Keratinocyte (primary cell): Measurements from ENCODE around the gene CDR2L.

Source experiments
- EZH2 ChIP-seq: IDR thresholded peaks from one replicate; pipeline ENCODE4 v1.6.1; 2012; ENCODE audit warnings: inconsistent platforms, mild to moderate bottlenecking, low read length, moderate library complexity
- TF ChIP-seq, protein P1 (sequence below), 3 experiments: IDR thresholded peaks in 1 of 3; conservative IDR thresholded peaks in 1 of 3; optimal IDR thresholded peaks in 1 of 3; 2 replicates in 2 of 3; 3 replicates in 1 of 3; pipeline versions ENCODE3 to v1.5.1; 2011; ENCODE audit warnings: low read length in 3 of 3, mild to moderate bottlenecking in 3 of 3, moderate library complexity in 2 of 3, control low read depth in 1 of 3, inconsistent platforms in 1 of 3; ENCODE audit not compliant: insufficient read depth in 2 of 3; ENCODE audit errors: extremely low read depth in 1 of 3

DNA sequence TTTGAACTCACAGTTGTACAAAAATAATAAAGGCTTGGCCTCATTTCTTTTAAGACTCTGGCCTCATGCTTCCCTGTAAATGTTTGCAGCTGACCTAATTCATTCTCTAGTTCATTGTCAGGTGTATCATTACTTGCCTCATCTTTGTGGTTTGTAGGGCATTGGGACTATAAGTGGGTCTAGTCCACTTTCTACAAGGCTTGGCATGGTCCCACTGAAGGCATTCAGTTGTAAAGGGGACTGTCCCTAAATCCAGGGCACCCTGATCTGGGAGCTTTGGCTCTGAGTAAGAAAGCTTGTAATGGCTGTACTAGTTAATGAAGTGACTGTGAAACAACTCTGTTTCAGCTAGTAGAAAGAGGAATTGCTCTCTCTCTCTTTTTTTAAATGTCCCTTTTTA, 62.3 kb downstream of the CDR2L start:
- TF ChIP-seq, protein P1, sequence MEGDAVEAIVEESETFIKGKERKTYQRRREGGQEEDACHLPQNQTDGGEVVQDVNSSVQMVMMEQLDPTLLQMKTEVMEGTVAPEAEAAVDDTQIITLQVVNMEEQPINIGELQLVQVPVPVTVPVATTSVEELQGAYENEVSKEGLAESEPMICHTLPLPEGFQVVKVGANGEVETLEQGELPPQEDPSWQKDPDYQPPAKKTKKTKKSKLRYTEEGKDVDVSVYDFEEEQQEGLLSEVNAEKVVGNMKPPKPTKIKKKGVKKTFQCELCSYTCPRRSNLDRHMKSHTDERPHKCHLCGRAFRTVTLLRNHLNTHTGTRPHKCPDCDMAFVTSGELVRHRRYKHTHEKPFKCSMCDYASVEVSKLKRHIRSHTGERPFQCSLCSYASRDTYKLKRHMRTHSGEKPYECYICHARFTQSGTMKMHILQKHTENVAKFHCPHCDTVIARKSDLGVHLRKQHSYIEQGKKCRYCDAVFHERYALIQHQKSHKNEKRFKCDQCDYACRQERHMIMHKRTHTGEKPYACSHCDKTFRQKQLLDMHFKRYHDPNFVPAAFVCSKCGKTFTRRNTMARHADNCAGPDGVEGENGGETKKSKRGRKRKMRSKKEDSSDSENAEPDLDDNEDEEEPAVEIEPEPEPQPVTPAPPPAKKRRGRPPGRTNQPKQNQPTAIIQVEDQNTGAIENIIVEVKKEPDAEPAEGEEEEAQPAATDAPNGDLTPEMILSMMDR (optimal IDR thresholded peaks at IDR 0.05 in 1 of 3, IDR thresholded peaks at IDR 0.05 in 1 of 3, conservative IDR thresholded peaks at IDR 0.05 in 1 of 3; ENCODE audit: extremely low read depth in 1 of 3, insufficient read depth in 2 of 3, low read length in 3 of 3): no peak
- TF ChIP-seq EZH2: no peak
